HG02870 (cell line): Measurements from ENCODE around the gene RABGAP1L.
"Not testable (repeated sequence)": the region's sequence is repeated elsewhere in the genome, so short reads cannot be mapped to it uniquely, and the experiment has no call there.

Experiments used
- ATAC-seq: cut with Tn5 transposase; IDR thresholded peaks from one replicate; pipeline ENCODE4 v1.9.1; 2021; ENCODE audit warnings: mild to moderate bottlenecking, moderate library complexity; ENCODE audit not compliant: unreplicated experiment

Gene RABGAP1L

GRCh38 chr1:174837386-174837785, 678.1 kb downstream of the RABGAP1L start:
- no peak for ATAC-seq

- ATAC-seq, result no peak
These were observed 679.9 kb downstream of the RABGAP1L start for GRCh38 chr1:174839211-174839610.

- ATAC-seq, result no peak
These were observed 682.4 kb downstream of the RABGAP1L start for GRCh38 chr1:174841747-174842146.

GRCh38 chr1:174848593-174849560, 689.6 kb downstream of the RABGAP1L start:
- ATAC-seq, result not testable (repeated sequence)

GRCh38 chr1:174850726-174851125, 691.4 kb downstream of the RABGAP1L start:
- ATAC-seq, result no peak

- ATAC-seq, result no peak
These were observed 699.0 kb downstream of the RABGAP1L start for GRCh38 chr1:174858301-174858700.

GRCh38 chr1:174870319-174870718, 711.0 kb downstream of the RABGAP1L start:
- ATAC-seq, result no peak

GRCh38 chr1:174871886-174872285, 712.6 kb downstream of the RABGAP1L start:
- no peak for ATAC-seq

- no peak for ATAC-seq
These were observed 713.3 kb downstream of the RABGAP1L start for GRCh38 chr1:174872615-174873058.

- no peak for ATAC-seq
These were observed 715.2 kb downstream of the RABGAP1L start for GRCh38 chr1:174874331-174875053.

- no peak for ATAC-seq
These were observed 716.0 kb downstream of the RABGAP1L start for GRCh38 chr1:174875306-174875705.

- no peak for ATAC-seq
These were observed 717.9 kb downstream of the RABGAP1L start for GRCh38 chr1:174877208-174877673.

GRCh38 chr1:174880171-174880570, 720.9 kb downstream of the RABGAP1L start:
- no peak for ATAC-seq

GRCh38 chr1:174883409-174883808, 724.1 kb downstream of the RABGAP1L start:
- ATAC-seq, result no peak

GRCh38 chr1:174884038-174884437, 724.7 kb downstream of the RABGAP1L start:
- ATAC-seq, result no peak

- no peak for ATAC-seq
These were observed 725.2 kb downstream of the RABGAP1L start for GRCh38 chr1:174884566-174884965.

- no peak for ATAC-seq
These were observed 730.7 kb downstream of the RABGAP1L start for GRCh38 chr1:174890024-174890423.

- no peak for ATAC-seq
These were observed 732.7 kb downstream of the RABGAP1L start for GRCh38 chr1:174892016-174892415.

GRCh38 chr1:174894117-174894762, 734.9 kb downstream of the RABGAP1L start:
- ATAC-seq, result no peak

- not testable (repeated sequence) for ATAC-seq
These were observed 736.3 kb downstream of the RABGAP1L start for GRCh38 chr1:174895610-174896009.
